ENCODE results near the gene KCNH4. TPM values are rescaled to one million over a fixed set of nuclear protein-coding genes. Genes with fewer than 3 reads are reported as not detected.

The KCNH4 gene
- total and polyA plus RNA-seq, 9 of the 15 experiments (the other 6 are each of a cell fraction or from before 2014, with no cell fraction given) = 0.10 to 1.8 (median 0.50) TPM

DNA sequence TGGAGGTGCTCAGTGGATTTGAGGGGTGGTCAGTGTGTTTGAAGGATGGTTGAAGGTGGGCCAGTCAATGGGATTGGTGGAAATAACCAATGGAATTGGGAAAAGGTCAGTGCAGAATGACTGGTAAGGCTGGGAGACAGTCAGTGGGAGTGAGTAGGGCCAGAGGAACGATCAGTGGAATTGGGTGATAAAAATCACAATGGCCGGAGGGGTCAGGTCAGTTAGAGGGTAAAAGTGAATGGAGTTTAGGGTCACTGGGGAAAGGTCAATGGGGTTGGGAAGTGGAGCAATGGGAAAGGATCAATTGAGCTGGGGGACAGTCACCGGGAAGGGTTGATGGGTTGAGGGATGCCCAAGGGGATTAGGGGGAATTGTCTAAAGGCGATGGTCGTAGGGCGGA lies 15.2 kb downstream of the KCNH4 start:
- no peak overlapping the region for H2AFZ ChIP-seq (ENCODE audit: low read depth, low read length)
- H3K4me2 ChIP-seq (ENCODE audit: insufficient read depth, low read length) = no peak overlapping the region
- in situ Hi-C loops (cut with MboI) (no loop called here), intact Hi-C loops (cut with micrococcal nuclease) (no loop called here)
- FAIRE-seq = no peak
- no peak for DNase-seq (ENCODE audit: extremely low read depth in 1 of 4, low spot score in 3 of 4)
- BruUV-seq (replicated peaks) = no TSS peak
- WGBS (ENCODE audit: insufficient coverage, low coverage, missing lambda C conversion rate) = 47% methylated on average over 6 of the region's 6 CpGs
- no peaks in the 10 kb centered on the region for H3K27me3 ChIP-seq (ENCODE audit: control insufficient read depth in 2 of 2, insufficient read depth in 2 of 2, low read length in 2 of 2)
- POLR2A ChIA-PET = interaction anchor here (0.6 to 1.0 kb wide), 3 partner anchors 8 to 628 kb away, joined by 4 read pairs; no protein-coding TSS in a partner anchor
- no peak overlapping the region for H3K27ac ChIP-seq (ENCODE audit: extremely low read depth, low read depth, low read length)
- H3K9me1 ChIP-seq (ENCODE audit: control insufficient read depth, insufficient read depth, low read length) = peaks cover 4% of the 10 kb centered on the region
- H3K36me3 ChIP-seq (ENCODE audit: control insufficient read depth, insufficient read depth, low read length) = no peaks in the 10 kb centered on the region
- no peak overlapping the region for H3K9ac ChIP-seq (ENCODE audit: insufficient read depth in 1 of 2, low read depth in 2 of 2, low read length in 2 of 2)
- CTCF ChIA-PET (ENCODE audit: low intra/inter-chr PET ratio) = no interaction called here
- no peak for ATAC-seq
- H3K4me1 ChIP-seq (replicated peaks in 1 of 2; ENCODE audit: control insufficient read depth in 2 of 2, insufficient read depth in 2 of 2, low read length in 2 of 2) = peaks cover 7 to 29% of the 10 kb centered on the region in 2 experiments; a peak in 3 of 5 replicates
- no peak overlapping the region for H3K4me3 ChIP-seq
- H3K79me2 ChIP-seq (ENCODE audit: control insufficient read depth, insufficient read depth, low read length) = no peaks in the 10 kb centered on the region
- no peaks in the 10 kb centered on the region for H3K9me3 ChIP-seq (replicated peaks; ENCODE audit: control insufficient read depth, insufficient read depth, low read depth, low read length)
- no peaks in the 10 kb centered on the region; the same call in 1 of the 2 replicates for H4K20me1 ChIP-seq (replicated peaks; ENCODE audit: control insufficient read depth, insufficient read depth, low read length)
- TF ChIP-seq TEAD1 (CRISPR knock-in tag; IDR thresholded peaks at IDR 0.05) = no peak
- TF ChIP-seq NR1H2 (CRISPR knock-in tag; IDR thresholded peaks at IDR 0.05) = no peak
- TF ChIP-seq KDM4B (IDR thresholded peaks at IDR 0.05; ENCODE audit: borderline replicate concordance in 2 of 2, low read depth in 1 of 2) = no peak
- TF ChIP-seq, protein P1, sequence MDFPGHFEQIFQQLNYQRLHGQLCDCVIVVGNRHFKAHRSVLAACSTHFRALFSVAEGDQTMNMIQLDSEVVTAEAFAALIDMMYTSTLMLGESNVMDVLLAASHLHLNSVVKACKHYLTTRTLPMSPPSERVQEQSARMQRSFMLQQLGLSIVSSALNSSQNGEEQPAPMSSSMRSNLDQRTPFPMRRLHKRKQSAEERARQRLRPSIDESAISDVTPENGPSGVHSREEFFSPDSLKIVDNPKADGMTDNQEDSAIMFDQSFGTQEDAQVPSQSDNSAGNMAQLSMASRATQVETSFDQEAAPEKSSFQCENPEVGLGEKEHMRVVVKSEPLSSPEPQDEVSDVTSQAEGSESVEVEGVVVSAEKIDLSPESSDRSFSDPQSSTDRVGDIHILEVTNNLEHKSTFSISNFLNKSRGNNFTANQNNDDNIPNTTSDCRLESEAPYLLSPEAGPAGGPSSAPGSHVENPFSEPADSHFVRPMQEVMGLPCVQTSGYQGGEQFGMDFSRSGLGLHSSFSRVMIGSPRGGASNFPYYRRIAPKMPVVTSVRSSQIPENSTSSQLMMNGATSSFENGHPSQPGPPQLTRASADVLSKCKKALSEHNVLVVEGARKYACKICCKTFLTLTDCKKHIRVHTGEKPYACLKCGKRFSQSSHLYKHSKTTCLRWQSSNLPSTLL (IDR thresholded peaks at IDR 0.05) = no peak
- TF ChIP-seq, protein P2, sequence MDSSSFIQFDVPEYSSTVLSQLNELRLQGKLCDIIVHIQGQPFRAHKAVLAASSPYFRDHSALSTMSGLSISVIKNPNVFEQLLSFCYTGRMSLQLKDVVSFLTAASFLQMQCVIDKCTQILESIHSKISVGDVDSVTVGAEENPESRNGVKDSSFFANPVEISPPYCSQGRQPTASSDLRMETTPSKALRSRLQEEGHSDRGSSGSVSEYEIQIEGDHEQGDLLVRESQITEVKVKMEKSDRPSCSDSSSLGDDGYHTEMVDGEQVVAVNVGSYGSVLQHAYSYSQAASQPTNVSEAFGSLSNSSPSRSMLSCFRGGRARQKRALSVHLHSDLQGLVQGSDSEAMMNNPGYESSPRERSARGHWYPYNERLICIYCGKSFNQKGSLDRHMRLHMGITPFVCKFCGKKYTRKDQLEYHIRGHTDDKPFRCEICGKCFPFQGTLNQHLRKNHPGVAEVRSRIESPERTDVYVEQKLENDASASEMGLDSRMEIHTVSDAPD (CRISPR knock-in tag; IDR thresholded peaks at IDR 0.05) = no peak
- TF ChIP-seq KLF1 (tag; IDR thresholded peaks at IDR 0.05) = no peak
- TF ChIP-seq, protein P3, sequence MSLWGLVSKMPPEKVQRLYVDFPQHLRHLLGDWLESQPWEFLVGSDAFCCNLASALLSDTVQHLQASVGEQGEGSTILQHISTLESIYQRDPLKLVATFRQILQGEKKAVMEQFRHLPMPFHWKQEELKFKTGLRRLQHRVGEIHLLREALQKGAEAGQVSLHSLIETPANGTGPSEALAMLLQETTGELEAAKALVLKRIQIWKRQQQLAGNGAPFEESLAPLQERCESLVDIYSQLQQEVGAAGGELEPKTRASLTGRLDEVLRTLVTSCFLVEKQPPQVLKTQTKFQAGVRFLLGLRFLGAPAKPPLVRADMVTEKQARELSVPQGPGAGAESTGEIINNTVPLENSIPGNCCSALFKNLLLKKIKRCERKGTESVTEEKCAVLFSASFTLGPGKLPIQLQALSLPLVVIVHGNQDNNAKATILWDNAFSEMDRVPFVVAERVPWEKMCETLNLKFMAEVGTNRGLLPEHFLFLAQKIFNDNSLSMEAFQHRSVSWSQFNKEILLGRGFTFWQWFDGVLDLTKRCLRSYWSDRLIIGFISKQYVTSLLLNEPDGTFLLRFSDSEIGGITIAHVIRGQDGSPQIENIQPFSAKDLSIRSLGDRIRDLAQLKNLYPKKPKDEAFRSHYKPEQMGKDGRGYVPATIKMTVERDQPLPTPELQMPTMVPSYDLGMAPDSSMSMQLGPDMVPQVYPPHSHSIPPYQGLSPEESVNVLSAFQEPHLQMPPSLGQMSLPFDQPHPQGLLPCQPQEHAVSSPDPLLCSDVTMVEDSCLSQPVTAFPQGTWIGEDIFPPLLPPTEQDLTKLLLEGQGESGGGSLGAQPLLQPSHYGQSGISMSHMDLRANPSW (CRISPR knock-in tag; IDR thresholded peaks at IDR 0.05) = no peak
- no peak for TF ChIP-seq ZNF778 (CRISPR knock-in tag; IDR thresholded peaks at IDR 0.05)
- TF ChIP-seq ZNF23 (CRISPR knock-in tag; IDR thresholded peaks at IDR 0.05) = no peak
- TF ChIP-seq ELF1 (tag; IDR thresholded peaks at IDR 0.05) = no peak
- TF ChIP-seq PTTG1 (tag; IDR thresholded peaks at IDR 0.05; ENCODE audit: low read depth) = no peak
- TF ChIP-seq NFIX (CRISPR knock-in tag; IDR thresholded peaks at IDR 0.05; ENCODE audit: low read depth) = no peak
- TF ChIP-seq, protein P4, sequence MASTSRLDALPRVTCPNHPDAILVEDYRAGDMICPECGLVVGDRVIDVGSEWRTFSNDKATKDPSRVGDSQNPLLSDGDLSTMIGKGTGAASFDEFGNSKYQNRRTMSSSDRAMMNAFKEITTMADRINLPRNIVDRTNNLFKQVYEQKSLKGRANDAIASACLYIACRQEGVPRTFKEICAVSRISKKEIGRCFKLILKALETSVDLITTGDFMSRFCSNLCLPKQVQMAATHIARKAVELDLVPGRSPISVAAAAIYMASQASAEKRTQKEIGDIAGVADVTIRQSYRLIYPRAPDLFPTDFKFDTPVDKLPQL (IDR thresholded peaks at IDR 0.05; ENCODE audit: extremely low read depth, insufficient read length) = no peak

All from K562 (cell line).